Measurements from ENCODE around the gene AGER. TPM values are rescaled to one million over a fixed set of nuclear protein-coding genes. Genes with fewer than 3 reads are reported as not detected.

AGER gene
- total RNA-seq, 4 donors from 2014 or later, result 1.1 to 9.0 (median 2.7) TPM

- TF ChIP-seq EP300 (IDR thresholded peaks at IDR 0.05; ENCODE audit: low read depth) (no peak), POLR2AphosphoS5 (IDR thresholded peaks at IDR 0.05) (no peak), POLR2A (IDR thresholded peaks at IDR 0.05) (no peak), CTCF (IDR thresholded peaks at IDR 0.05) (no peak)
- DNase-seq, result no peak
- Histone ChIP-seq H3K4me1 (peaks cover 15 to 18% (median 15%) of the 10 kb centered on the region in 4 donors), H3K4me3 (no peak overlapping the region), H3K9me3 (no peaks in the 10 kb centered on the region), H3K27me3 (no peaks in the 10 kb centered on the region), H3K36me3 (peaks cover 0 to 9% (median 2%) of the 10 kb centered on the region in 4 donors), H3K27ac (no peak overlapping the region)
- intact Hi-C loops (cut with DNase I; ENCODE audit: low total_unique reads), result no loop called here
- in situ Hi-C loops (cut with MboI; ENCODE audit: low pct_ligation_motif_present in 1 of 4, low pct_unique_long_range_greater_than_20kb in 1 of 4, low sequenced_read_pairs in 3 of 4), result no loop called here
Measured at GRCh38 chr6:32158052-32158451, 26.0 kb downstream of the AGER start.

GRCh38 chr6:32156891-32157290, 27.2 kb downstream of the AGER start:
- TF ChIP-seq POLR2A (IDR thresholded peaks at IDR 0.05) (no peak), EP300 (IDR thresholded peaks at IDR 0.05; ENCODE audit: low read depth) (no peak), CTCF (IDR thresholded peaks at IDR 0.05) (no peak), POLR2AphosphoS5 (IDR thresholded peaks at IDR 0.05) (no peak)
- Histone ChIP-seq H3K27ac (no peak overlapping the region), H3K4me1 (peaks cover 15 to 29% (median 26%) of the 10 kb centered on the region in 4 donors), H3K27me3 (no peaks in the 10 kb centered on the region), H3K4me3 (no peak overlapping the region), H3K9me3 (no peaks in the 10 kb centered on the region), H3K36me3 (peaks cover 0 to 9% (median 0%) of the 10 kb centered on the region in 4 donors)
- WGBS, 2 donors (ENCODE audit: low coverage in 1 of 2), result 79 to 85% methylated on average over 2 to 9 of the region's 9 CpGs
- no peak for DNase-seq
- in situ Hi-C loops (cut with MboI; ENCODE audit: low pct_ligation_motif_present in 1 of 4, low pct_unique_long_range_greater_than_20kb in 1 of 4, low sequenced_read_pairs in 3 of 4) (no loop called here), intact Hi-C loops (cut with DNase I; ENCODE audit: low total_unique reads) (no loop called here)

GRCh38 chr6:32154514-32155161, 29.4 kb downstream of the AGER start:
- TF ChIP-seq CTCF (IDR thresholded peaks at IDR 0.05), result peak; percentile 56 to 89 (median 61)
- TF ChIP-seq POLR2A (IDR thresholded peaks at IDR 0.05), result peak; percentile 48
- no peak for TF ChIP-seq EP300 (IDR thresholded peaks at IDR 0.05; ENCODE audit: low read depth)
- peak in 1 of 3 donors; percentile 63 for TF ChIP-seq POLR2AphosphoS5 (IDR thresholded peaks at IDR 0.05)
- WGBS, 2 donors (ENCODE audit: low coverage in 1 of 2), result 3% methylated on average over 34 of the region's 34 CpGs; no CpG with 5 or more reads in 1 of the 2 donors
- H3K4me3 ChIP-seq, result peak overlapping the region; percentile 48 to 85 (median 70)
- H3K9me3 ChIP-seq, result no peaks in the 10 kb centered on the region
- DNase-seq, result peak; percentile 85
- no peaks in the 10 kb centered on the region for H3K27me3 ChIP-seq
- peaks cover 15 to 38% (median 36%) of the 10 kb centered on the region in 4 donors for H3K4me1 ChIP-seq
- in situ Hi-C loops (cut with MboI; ENCODE audit: low pct_ligation_motif_present in 1 of 4, low pct_unique_long_range_greater_than_20kb in 1 of 4, low sequenced_read_pairs in 3 of 4), result no loop called here
- intact Hi-C loops (cut with DNase I; ENCODE audit: low total_unique reads), result loop anchor here (2.0 to 5.0 kb wide), 2 partner anchors 36 to 502 kb away; partner anchors contain the start of gene BAG6
- H3K36me3 ChIP-seq, result peaks cover 0 to 9% (median 0%) of the 10 kb centered on the region in 4 donors
- peak overlapping the region; percentile 85 to 97 (median 90) for H3K27ac ChIP-seq

- DNase-seq, result peak; percentile 88
- H3K27ac ChIP-seq, result peak within 1 kb of the TSS; percentile 85 to 97 (median 90)
- in situ Hi-C loops (cut with MboI; ENCODE audit: low pct_ligation_motif_present in 1 of 4, low pct_unique_long_range_greater_than_20kb in 1 of 4, low sequenced_read_pairs in 3 of 4), result no loop called here
- peaks cover 3% of the 10 kb centered on the region for H3K27me3 ChIP-seq
- peaks cover 0 to 8% (median 0%) of the 10 kb centered on the region in 4 donors for H3K36me3 ChIP-seq
- H3K9me3 ChIP-seq, result no peaks in the 10 kb centered on the region
- H3K4me3 ChIP-seq, result peak within 1 kb of the TSS; percentile 48 to 85 (median 70)
- peaks cover 15 to 38% (median 36%) of the 10 kb centered on the region in 4 donors for H3K4me1 ChIP-seq
- peak in 2 of 5 experiments; percentile 25 to 28 for TF ChIP-seq CTCF (IDR thresholded peaks at IDR 0.05)
- no peak for TF ChIP-seq POLR2A (IDR thresholded peaks at IDR 0.05)
- TF ChIP-seq POLR2AphosphoS5 (IDR thresholded peaks at IDR 0.05), result peak; percentile 64 to 75 (median 68)
- 0 to 2% methylated on average over 1 to 50 of the region's 52 CpGs for WGBS, 2 donors (ENCODE audit: low coverage in 1 of 2)
- intact Hi-C loops (cut with DNase I; ENCODE audit: low total_unique reads), result loop anchor here (1.0 to 5.0 kb wide), 4 partner anchors 24 to 502 kb away; partner anchors contain the start of genes BAG6, FKBPL and PBX2
Measured at GRCh38 chr6:32153564-32154513, 30.2 kb downstream of the AGER start, which contains the start of gene PPT2. TSS of gene PPT2 (plus strand) at chr6:32154141. CDS start at chr6:32154595, 454 bp downstream.
